Cardiac muscle cell (in vitro differentiated cells and primary cell): Measurements from ENCODE around the gene EPHB6. TPM values are rescaled to one million over a fixed set of nuclear protein-coding genes. Genes with fewer than 3 reads are reported as not detected.

ENCODE experiments used
- DNase-seq, 2 donors: peaks; one replicate each; pipeline versions ENCODE4 v3.0.0 to v3.0.0-alpha.2; 2010 to 2017; ENCODE audit warnings: low read depth in 1 of 2, low spot score in 1 of 2
- H3K27ac ChIP-seq: fragments of 200-600 bp; sonication (generic); 2 replicates; pipeline ENCODE4 v1.5.1; 2016
- H3K27me3 ChIP-seq: fragments of 200-600 bp; sonication (generic); 2 replicates; pipeline ENCODE4 v1.6.0; 2016; ENCODE audit warnings: control low read depth
- H3K36me3 ChIP-seq: fragments of 200-600 bp; sonication (generic); 2 replicates; pipeline ENCODE4 v1.5.1; 2016; ENCODE audit warnings: control low read depth
- H3K4me1 ChIP-seq: fragments of 200-600 bp; sonication (generic); 2 replicates; pipeline ENCODE4 v1.8.1; 2017; ENCODE audit warnings: low read depth, mild to moderate bottlenecking, mixed run types
- H3K4me3 ChIP-seq: fragments of 200-600 bp; sonication (generic); 2 replicates; pipeline ENCODE4 v1.5.1; 2016; ENCODE audit warnings: mild to moderate bottlenecking
- H3K9me3 ChIP-seq: fragments of 200-600 bp; sonication (generic); 2 replicates; pipeline ENCODE4 v1.5.1; 2017; ENCODE audit warnings: low read depth, mild to moderate bottlenecking, control low read depth
- CTCF ChIP-seq: IDR thresholded peaks from 2 replicates; pipeline ENCODE4 v1.5.1; 2012; ENCODE audit warnings: low read depth, mild to moderate bottlenecking, low read length
- polyA plus RNA-seq: library from polyadenylated mRNA; unstranded; fragments of >200 nt; fragmentation: Nextera tagmentation; extraction: Ambion mirVana; gene quantifications from 2 replicates; pipeline ENCODE4 v1.2.1, GENCODE V29; 2016
- total RNA-seq: library from RNA; depleted of rRNA; stranded (reverse); fragments of >200 nt; gene quantifications from 2 replicates; pipeline ENCODE4 v1.2.3, GENCODE V29; 2016

The EPHB6 gene
- total and polyA plus RNA-seq, 2 experiments from 2014 or later, result 15.7 to 27.7 TPM

DNA sequence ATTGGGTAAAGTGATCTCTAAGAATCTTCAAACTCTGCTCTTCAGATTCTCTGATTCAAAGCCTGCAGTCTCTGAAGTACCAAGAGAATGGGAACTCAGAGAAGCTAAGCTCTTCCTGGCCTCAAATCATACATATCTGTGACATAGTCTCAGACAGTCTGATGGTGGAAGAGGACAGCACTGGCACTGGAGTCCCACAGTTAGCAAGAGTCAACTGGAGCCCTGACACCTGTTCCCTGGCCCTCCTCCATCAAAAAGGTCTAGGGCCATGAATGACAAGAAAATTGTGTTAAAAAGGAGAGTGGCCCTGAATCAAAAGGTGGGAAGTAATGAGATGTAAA lies 46.4 kb upstream of the EPHB6 start:
- no peaks in the 10 kb centered on the region for H3K36me3 ChIP-seq
- no peak overlapping the region for H3K27ac ChIP-seq
- no peak overlapping the region for H3K4me3 ChIP-seq
- no peak for DNase-seq
- TF ChIP-seq CTCF, result no peak
- peaks cover 5% of the 10 kb centered on the region for H3K27me3 ChIP-seq
- H3K9me3 ChIP-seq, result no peaks in the 10 kb centered on the region
- no peaks in the 10 kb centered on the region for H3K4me1 ChIP-seq

- Histone ChIP-seq H3K4me3 (no peak overlapping the region), H3K9me3 (no peaks in the 10 kb centered on the region), H3K4me1 (no peaks in the 10 kb centered on the region), H3K27me3 (peaks cover 5% of the 10 kb centered on the region), H3K36me3 (no peaks in the 10 kb centered on the region), H3K27ac (no peak overlapping the region)
- no peak for DNase-seq
- no peak for TF ChIP-seq CTCF
These were observed 45.9 kb upstream of the EPHB6 start for GRCh38 chr7:142808802-142809583.

GRCh38 chr7:142809671-142810070 lies 45.2 kb upstream of the EPHB6 start:
- H3K27me3 ChIP-seq, result peaks cover 5% of the 10 kb centered on the region
- no peak for DNase-seq
- no peak for TF ChIP-seq CTCF
- H3K4me3 ChIP-seq, result no peak overlapping the region
- no peaks in the 10 kb centered on the region for H3K4me1 ChIP-seq
- H3K9me3 ChIP-seq, result no peaks in the 10 kb centered on the region
- no peaks in the 10 kb centered on the region for H3K36me3 ChIP-seq
- H3K27ac ChIP-seq, result no peak overlapping the region

- no peak overlapping the region for H3K27ac ChIP-seq
- no peaks in the 10 kb centered on the region for H3K4me1 ChIP-seq
- H3K36me3 ChIP-seq, result no peaks in the 10 kb centered on the region
- TF ChIP-seq CTCF, result peak; percentile 70
- H3K4me3 ChIP-seq, result no peak overlapping the region
- DNase-seq, result peak; percentile 49 to 60
- peaks cover 5% of the 10 kb centered on the region for H3K27me3 ChIP-seq
- H3K9me3 ChIP-seq, result no peaks in the 10 kb centered on the region
These were observed 43.6 kb upstream of the EPHB6 start for GRCh38 chr7:142811154-142811737.

- no peak for TF ChIP-seq CTCF
- Histone ChIP-seq H3K36me3 (no peaks in the 10 kb centered on the region), H3K27ac (no peak overlapping the region), H3K4me3 (no peak overlapping the region), H3K4me1 (no peaks in the 10 kb centered on the region), H3K27me3 (no peaks in the 10 kb centered on the region), H3K9me3 (no peaks in the 10 kb centered on the region)
- no peak for DNase-seq
These were observed 42.2 kb upstream of the EPHB6 start for GRCh38 chr7:142812437-142813215.
